ENCODE data around the gene IRS2.
A peak's percentile ranks its signal among the peaks of the same experiment; 100 is the strongest.

Gene IRS2

DNA sequence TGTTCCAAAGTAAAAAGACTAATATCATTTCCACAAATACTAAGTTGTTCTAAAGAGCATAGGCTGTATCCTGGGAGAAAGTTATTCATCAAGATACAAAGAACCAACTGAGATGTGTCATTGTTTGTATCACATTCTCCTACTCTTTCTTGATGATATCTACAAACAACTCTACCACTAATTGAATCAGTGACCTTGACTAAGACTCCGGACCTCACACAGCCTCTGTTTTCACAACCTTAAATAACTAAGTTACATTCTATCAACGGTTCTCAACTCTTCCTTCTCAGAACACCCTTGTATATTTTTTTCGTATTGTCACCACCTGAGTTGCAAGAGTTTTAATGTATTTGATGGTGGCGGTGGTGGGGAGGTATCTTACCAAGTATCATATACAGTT lies 12.6 kb downstream of the IRS2 start:
- Histone ChIP-seq H4K91ac (ENCODE audit: low read length) (no peak overlapping the region), H3K18ac (ENCODE audit: low read depth in 1 of 2, low read length in 2 of 2) (no peak overlapping the region)
- WGBS, result 100% methylated on average over 1 of the region's 4 CpGs

DNA sequence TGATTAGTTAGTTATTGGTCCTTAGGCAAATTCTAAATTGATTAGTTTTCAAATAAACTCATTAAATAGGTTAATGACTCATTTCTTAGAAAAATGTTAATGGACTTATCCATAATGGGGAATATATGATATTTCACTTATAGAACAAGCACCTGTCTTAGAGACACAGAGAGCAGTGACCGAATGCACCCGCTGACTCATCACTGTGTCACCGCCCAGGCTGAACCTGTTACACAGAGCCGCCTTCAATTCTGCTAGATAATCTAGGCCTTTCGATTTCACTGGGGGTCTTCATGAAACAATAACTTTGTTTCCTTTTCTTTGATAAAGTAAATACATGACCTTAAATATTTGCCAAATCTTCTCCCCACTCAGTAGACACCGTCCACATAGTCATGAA lies 13.1 kb downstream of the IRS2 start:
- Histone ChIP-seq H4K91ac (ENCODE audit: low read length) (no peak overlapping the region), H4K8ac (ENCODE audit: low read length) (no peak overlapping the region), H3K14ac (ENCODE audit: low read length in 2 of 2) (no peak overlapping the region), H3K27me3 (ENCODE audit: control insufficient read depth in 1 of 2, insufficient read depth in 1 of 2, low read length in 2 of 2) (no peaks in the 10 kb centered on the region), H3K4me2 (ENCODE audit: low read length, poor library complexity, severe bottlenecking) (no peak overlapping the region), H3K18ac (ENCODE audit: low read depth in 1 of 2, low read length in 2 of 2) (no peak overlapping the region), H2AK5ac (ENCODE audit: low read length, severe bottlenecking) (no peak overlapping the region), H3K9me3 (ENCODE audit: control insufficient read depth, low read length) (no peaks in the 10 kb centered on the region), H2BK15ac (ENCODE audit: low read depth, poor library complexity, severe bottlenecking) (no peak overlapping the region), H2BK120ac (ENCODE audit: low read depth, low read length) (no peak overlapping the region), H3K4ac (ENCODE audit: low read depth in 1 of 2, low read length in 2 of 2) (no peak overlapping the region), H2BK5ac (ENCODE audit: low read depth, low read length, poor library complexity, severe bottlenecking) (no peak overlapping the region), H2AFZ (ENCODE audit: low read depth, low read length) (no peak overlapping the region), H2BK12ac (ENCODE audit: low read length in 2 of 2) (no peak overlapping the region), H3K27ac (ENCODE audit: low read length, poor library complexity, severe bottlenecking) (no peak overlapping the region), H3K4me1 (ENCODE audit: control insufficient read depth, insufficient read depth, low read depth, low read length) (peaks cover 4% of the 10 kb centered on the region), H3K36me3 (ENCODE audit: control insufficient read depth in 1 of 2, insufficient read depth in 2 of 2, low read depth in 1 of 2, low read length in 2 of 2) (peaks cover 19 to 33% of the 10 kb centered on the region in 2 experiments), H3K79me1 (replicated peaks; ENCODE audit: low read length, poor library complexity, severe bottlenecking) (peaks cover 33% of the 10 kb centered on the region), H3K23ac (ENCODE audit: low read length in 2 of 2) (no peak overlapping the region), H3K9ac (ENCODE audit: low read length) (no peak overlapping the region), H3K4me3 (ENCODE audit: insufficient read depth in 1 of 2, low read depth in 1 of 2, low read length in 2 of 2) (no peak overlapping the region)
- WGBS, result 88% methylated on average over 5 of the region's 6 CpGs
- no peak for DNase-seq

More for the DNA sequence above, 12.6 kb downstream of the IRS2 start:
- Histone ChIP-seq H2BK120ac (ENCODE audit: low read depth, low read length) (no peak overlapping the region), H3K4me2 (ENCODE audit: low read length, poor library complexity, severe bottlenecking) (no peak overlapping the region), H3K27ac (ENCODE audit: low read length, poor library complexity, severe bottlenecking) (no peak overlapping the region), H3K27me3 (ENCODE audit: control insufficient read depth in 1 of 2, insufficient read depth in 1 of 2, low read length in 2 of 2) (no peaks in the 10 kb centered on the region), H2BK15ac (ENCODE audit: low read depth, poor library complexity, severe bottlenecking) (no peak overlapping the region), H2BK5ac (ENCODE audit: low read depth, low read length, poor library complexity, severe bottlenecking) (no peak overlapping the region), H3K79me1 (replicated peaks; ENCODE audit: low read length, poor library complexity, severe bottlenecking) (peaks cover 29% of the 10 kb centered on the region), H3K36me3 (ENCODE audit: control insufficient read depth in 1 of 2, insufficient read depth in 2 of 2, low read depth in 1 of 2, low read length in 2 of 2) (peaks cover 16 to 32% of the 10 kb centered on the region in 2 experiments), H3K9ac (ENCODE audit: low read length) (no peak overlapping the region), H3K4me3 (ENCODE audit: insufficient read depth in 1 of 2, low read depth in 1 of 2, low read length in 2 of 2) (no peak overlapping the region), H3K4ac (ENCODE audit: low read depth in 1 of 2, low read length in 2 of 2) (no peak overlapping the region), H2AK5ac (ENCODE audit: low read length, severe bottlenecking) (no peak overlapping the region), H3K23ac (ENCODE audit: low read length in 2 of 2) (no peak overlapping the region), H3K14ac (ENCODE audit: low read length in 2 of 2) (no peak overlapping the region), H2AFZ (ENCODE audit: low read depth, low read length) (no peak overlapping the region), H2BK12ac (ENCODE audit: low read length in 2 of 2) (no peak overlapping the region), H4K8ac (ENCODE audit: low read length) (no peak overlapping the region), H3K9me3 (ENCODE audit: control insufficient read depth, low read length) (no peaks in the 10 kb centered on the region), H3K4me1 (ENCODE audit: control insufficient read depth, insufficient read depth, low read depth, low read length) (peaks cover 5% of the 10 kb centered on the region)
- no peak for DNase-seq

DNA sequence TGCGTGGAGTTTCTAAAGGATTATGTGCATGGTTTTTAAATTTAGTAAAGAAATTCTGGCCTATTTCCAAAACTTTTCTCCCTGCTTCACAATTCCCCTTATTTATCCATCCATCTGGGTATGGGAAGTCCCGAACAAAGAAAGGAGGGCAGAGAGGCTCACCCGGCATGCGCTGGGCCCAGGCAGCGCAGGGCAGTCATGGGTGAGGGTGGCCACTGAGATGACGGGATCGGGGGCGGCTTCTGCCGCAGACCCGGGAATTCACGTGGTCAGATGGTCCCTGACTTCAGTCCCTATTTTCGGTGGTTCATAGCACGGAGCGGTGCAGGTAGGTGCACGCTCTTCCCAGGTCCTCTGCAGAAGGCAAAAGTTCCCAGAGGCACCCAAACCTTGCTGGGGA lies 14.5 kb downstream of the IRS2 start:
- H2BK15ac ChIP-seq (ENCODE audit: low read depth, poor library complexity, severe bottlenecking), result no peak overlapping the region
- no peak overlapping the region for H3K18ac ChIP-seq (ENCODE audit: low read depth in 1 of 2, low read length in 2 of 2)
- no peak overlapping the region for H3K23ac ChIP-seq (ENCODE audit: low read length in 2 of 2)
- no peak overlapping the region for H3K27ac ChIP-seq (ENCODE audit: low read length, poor library complexity, severe bottlenecking)
- no peaks in the 10 kb centered on the region for H3K27me3 ChIP-seq (ENCODE audit: control insufficient read depth in 1 of 2, insufficient read depth in 1 of 2, low read length in 2 of 2)
- no peak for DNase-seq
- no peak overlapping the region for H2BK120ac ChIP-seq (ENCODE audit: low read depth, low read length)
- H3K14ac ChIP-seq (ENCODE audit: low read length in 2 of 2), result no peak overlapping the region
- peaks cover 5% of the 10 kb centered on the region for H3K4me1 ChIP-seq (ENCODE audit: control insufficient read depth, insufficient read depth, low read depth, low read length)
- no peak overlapping the region for H3K4me2 ChIP-seq (ENCODE audit: low read length, poor library complexity, severe bottlenecking)
- peaks cover 37% of the 10 kb centered on the region for H3K79me1 ChIP-seq (replicated peaks; ENCODE audit: low read length, poor library complexity, severe bottlenecking)
- H3K4ac ChIP-seq (ENCODE audit: low read depth in 1 of 2, low read length in 2 of 2), result no peak overlapping the region
- no peak overlapping the region for H2BK12ac ChIP-seq (ENCODE audit: low read length in 2 of 2)
- H3K9me3 ChIP-seq (ENCODE audit: control insufficient read depth, low read length), result no peaks in the 10 kb centered on the region
- 98% methylated on average over 14 of the region's 15 CpGs for WGBS
- no peak overlapping the region for H3K9ac ChIP-seq (ENCODE audit: low read length)
- H3K4me3 ChIP-seq (ENCODE audit: insufficient read depth in 1 of 2, low read depth in 1 of 2, low read length in 2 of 2), result no peak overlapping the region
- no peak overlapping the region for H2AFZ ChIP-seq (ENCODE audit: low read depth, low read length)
- H2BK5ac ChIP-seq (ENCODE audit: low read depth, low read length, poor library complexity, severe bottlenecking), result no peak overlapping the region
- H2AK5ac ChIP-seq (ENCODE audit: low read length, severe bottlenecking), result no peak overlapping the region
- H4K91ac ChIP-seq (ENCODE audit: low read length), result no peak overlapping the region
- H3K36me3 ChIP-seq (ENCODE audit: control insufficient read depth in 1 of 2, insufficient read depth in 2 of 2, low read depth in 1 of 2, low read length in 2 of 2), result peaks cover 22 to 31% of the 10 kb centered on the region in 2 experiments
- H4K8ac ChIP-seq (ENCODE audit: low read length), result no peak overlapping the region

DNA sequence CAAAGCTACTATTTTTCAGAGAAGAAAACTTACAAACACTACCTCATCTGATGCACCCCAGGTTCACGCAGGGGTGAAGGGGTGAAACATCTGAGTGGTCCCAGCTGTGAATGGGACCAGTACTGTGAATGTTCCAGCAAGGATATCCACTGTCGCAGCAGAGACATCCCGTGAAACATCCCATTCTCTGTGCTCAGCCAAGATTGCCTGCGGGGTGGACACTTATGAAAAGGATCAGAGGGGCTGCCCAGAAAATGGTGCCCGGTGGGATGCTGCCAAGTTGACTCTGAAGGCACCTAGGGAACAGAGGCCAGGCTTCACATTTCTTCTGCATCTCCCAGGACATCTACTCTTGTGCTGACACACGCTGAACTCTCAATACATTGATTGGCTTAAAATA lies 15.9 kb downstream of the IRS2 start:
- no peak overlapping the region for H3K27ac ChIP-seq (ENCODE audit: low read length, poor library complexity, severe bottlenecking)

More for the DNA sequence above, 15.9 kb downstream of the IRS2 start:
- peaks cover 23 to 31% of the 10 kb centered on the region in 2 experiments for H3K36me3 ChIP-seq (ENCODE audit: control insufficient read depth in 1 of 2, insufficient read depth in 2 of 2, low read depth in 1 of 2, low read length in 2 of 2)
- peaks cover 37% of the 10 kb centered on the region for H3K79me1 ChIP-seq (replicated peaks; ENCODE audit: low read length, poor library complexity, severe bottlenecking)
- H2AFZ ChIP-seq (ENCODE audit: low read depth, low read length), result no peak overlapping the region
- H3K14ac ChIP-seq (ENCODE audit: low read length in 2 of 2), result peak overlapping the region in 1 of 2 experiments; percentile 38
- WGBS, result 99% methylated on average over 6 of the region's 6 CpGs
- no peak overlapping the region for H4K91ac ChIP-seq (ENCODE audit: low read length)
- H3K4ac ChIP-seq (ENCODE audit: low read depth in 1 of 2, low read length in 2 of 2), result no peak overlapping the region
- no peak overlapping the region for H3K4me2 ChIP-seq (ENCODE audit: low read length, poor library complexity, severe bottlenecking)
- no peaks in the 10 kb centered on the region for H3K9me3 ChIP-seq (ENCODE audit: control insufficient read depth, low read length)
- H3K18ac ChIP-seq (ENCODE audit: low read depth in 1 of 2, low read length in 2 of 2), result no peak overlapping the region
- no peak overlapping the region for H3K4me3 ChIP-seq (ENCODE audit: insufficient read depth in 1 of 2, low read depth in 1 of 2, low read length in 2 of 2)
- H2BK12ac ChIP-seq (ENCODE audit: low read length in 2 of 2), result no peak overlapping the region
- no peak overlapping the region for H2AK5ac ChIP-seq (ENCODE audit: low read length, severe bottlenecking)
- H3K9ac ChIP-seq (ENCODE audit: low read length), result no peak overlapping the region
- H3K23ac ChIP-seq (ENCODE audit: low read length in 2 of 2), result no peak overlapping the region
- no peak for DNase-seq
- H3K27me3 ChIP-seq (ENCODE audit: control insufficient read depth in 1 of 2, insufficient read depth in 1 of 2, low read length in 2 of 2), result no peaks in the 10 kb centered on the region
- H4K8ac ChIP-seq (ENCODE audit: low read length), result no peak overlapping the region
- no peak overlapping the region for H2BK5ac ChIP-seq (ENCODE audit: low read depth, low read length, poor library complexity, severe bottlenecking)
- H2BK15ac ChIP-seq (ENCODE audit: low read depth, poor library complexity, severe bottlenecking), result no peak overlapping the region
- H3K4me1 ChIP-seq (ENCODE audit: control insufficient read depth, insufficient read depth, low read depth, low read length), result peaks cover 5% of the 10 kb centered on the region
- H2BK120ac ChIP-seq (ENCODE audit: low read depth, low read length), result no peak overlapping the region

Measured in mesenchymal stem cell (in vitro differentiated cells and primary cell).